GM19397 (cell line): ENCODE data around the gene KANSL1.
"Not testable (repeated sequence)": the region's sequence is repeated elsewhere in the genome, so short reads cannot be mapped to it uniquely, and the experiment has no call there.

ENCODE experiments used
- ATAC-seq: cut with Tn5 transposase; IDR thresholded peaks from one replicate; pipeline ENCODE4 v1.9.1; 2021; ENCODE audit warnings: mild to moderate bottlenecking, moderate library complexity; ENCODE audit not compliant: unreplicated experiment

Gene KANSL1

DNA sequence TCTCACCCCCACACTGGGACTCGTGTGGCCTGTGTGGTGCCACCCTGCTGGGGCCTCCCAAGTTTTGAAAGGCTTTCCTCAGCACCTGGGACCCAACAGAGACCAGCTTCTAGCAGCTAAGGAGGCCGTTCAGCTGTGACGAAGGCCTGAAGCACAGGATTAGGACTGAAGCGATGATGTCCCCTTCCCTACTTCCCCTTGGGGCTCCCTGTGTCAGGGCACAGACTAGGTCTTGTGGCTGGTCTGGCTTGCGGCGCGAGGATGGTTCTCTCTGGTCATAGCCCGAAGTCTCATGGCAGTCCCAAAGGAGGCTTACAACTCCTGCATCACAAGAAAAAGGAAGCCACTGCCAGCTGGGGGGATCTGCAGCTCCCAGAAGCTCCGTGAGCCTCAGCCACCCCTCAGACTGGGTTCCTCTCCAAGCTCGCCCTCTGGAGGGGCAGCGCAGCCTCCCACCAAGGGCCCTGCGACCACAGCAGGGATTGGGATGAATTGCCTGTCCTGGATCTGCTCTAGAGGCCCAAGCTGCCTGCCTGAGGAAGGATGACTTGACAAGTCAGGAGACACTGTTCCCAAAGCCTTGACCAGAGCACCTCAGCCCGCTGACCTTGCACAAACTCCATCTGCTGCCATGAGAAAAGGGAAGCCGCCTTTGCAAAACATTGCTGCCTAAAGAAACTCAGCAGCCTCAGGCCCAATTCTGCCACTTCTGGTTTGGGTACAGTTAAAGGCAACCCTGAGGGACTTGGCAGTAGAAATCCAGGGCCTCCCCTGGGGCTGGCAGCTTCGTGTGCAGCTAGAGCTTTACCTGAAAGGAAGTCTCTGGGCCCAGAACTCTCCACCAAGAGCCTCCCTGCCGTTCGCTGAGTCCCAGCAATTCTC, 166.8 kb downstream of the KANSL1 start:
- no peak for ATAC-seq

DNA sequence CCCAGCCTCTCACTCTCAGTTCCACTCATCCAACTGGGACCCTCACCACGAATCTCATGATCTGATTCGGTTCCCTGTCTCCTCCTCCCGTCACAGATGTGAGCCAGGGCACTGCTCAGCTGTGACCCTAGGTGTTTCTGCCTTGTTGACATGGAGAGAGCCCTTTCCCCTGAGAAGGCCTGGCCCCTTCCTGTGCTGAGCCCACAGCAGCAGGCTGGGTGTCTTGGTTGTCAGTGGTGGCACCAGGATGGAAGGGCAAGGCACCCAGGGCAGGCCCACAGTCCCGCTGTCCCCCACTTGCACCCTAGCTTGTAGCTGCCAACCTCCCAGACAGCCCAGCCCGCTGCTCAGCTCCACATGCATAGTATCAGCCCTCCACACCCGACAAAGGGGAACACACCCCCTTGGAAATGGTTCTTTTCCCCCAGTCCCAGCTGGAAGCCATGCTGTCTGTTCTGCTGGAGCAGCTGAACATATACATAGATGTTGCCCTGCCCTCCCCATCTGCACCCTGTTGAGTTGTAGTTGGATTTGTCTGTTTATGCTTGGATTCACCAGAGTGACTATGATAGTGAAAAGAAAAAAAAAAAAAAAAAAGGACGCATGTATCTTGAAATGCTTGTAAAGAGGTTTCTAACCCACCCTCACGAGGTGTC, 167.6 kb downstream of the KANSL1 start:
- ATAC-seq: no peak

DNA sequence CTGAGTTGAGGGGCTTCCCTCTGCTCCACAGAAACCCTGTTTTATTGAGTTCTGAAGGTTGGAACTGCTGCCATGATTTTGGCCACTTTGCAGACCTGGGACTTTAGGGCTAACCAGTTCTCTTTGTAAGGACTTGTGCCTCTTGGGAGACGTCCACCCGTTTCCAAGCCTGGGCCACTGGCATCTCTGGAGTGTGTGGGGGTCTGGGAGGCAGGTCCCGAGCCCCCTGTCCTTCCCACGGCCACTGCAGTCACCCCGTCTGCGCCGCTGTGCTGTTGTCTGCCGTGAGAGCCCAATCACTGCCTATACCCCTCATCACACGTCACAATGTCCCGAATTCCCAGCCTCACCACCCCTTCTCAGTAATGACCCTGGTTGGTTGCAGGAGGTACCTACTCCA, 168.2 kb downstream of the KANSL1 start:
- no peak for ATAC-seq

DNA sequence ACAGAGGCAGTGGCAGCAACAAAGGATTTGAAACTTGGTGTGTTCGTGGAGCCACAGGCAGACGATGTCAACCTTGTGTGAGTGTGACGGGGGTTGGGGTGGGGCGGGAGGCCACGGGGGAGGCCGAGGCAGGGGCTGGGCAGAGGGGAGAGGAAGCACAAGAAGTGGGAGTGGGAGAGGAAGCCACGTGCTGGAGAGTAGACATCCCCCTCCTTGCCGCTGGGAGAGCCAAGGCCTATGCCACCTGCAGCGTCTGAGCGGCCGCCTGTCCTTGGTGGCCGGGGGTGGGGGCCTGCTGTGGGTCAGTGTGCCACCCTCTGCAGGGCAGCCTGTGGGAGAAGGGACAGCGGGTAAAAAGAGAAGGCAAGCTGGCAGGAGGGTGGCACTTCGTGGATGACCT, 168.6 kb downstream of the KANSL1 start:
- no peak for ATAC-seq

DNA sequence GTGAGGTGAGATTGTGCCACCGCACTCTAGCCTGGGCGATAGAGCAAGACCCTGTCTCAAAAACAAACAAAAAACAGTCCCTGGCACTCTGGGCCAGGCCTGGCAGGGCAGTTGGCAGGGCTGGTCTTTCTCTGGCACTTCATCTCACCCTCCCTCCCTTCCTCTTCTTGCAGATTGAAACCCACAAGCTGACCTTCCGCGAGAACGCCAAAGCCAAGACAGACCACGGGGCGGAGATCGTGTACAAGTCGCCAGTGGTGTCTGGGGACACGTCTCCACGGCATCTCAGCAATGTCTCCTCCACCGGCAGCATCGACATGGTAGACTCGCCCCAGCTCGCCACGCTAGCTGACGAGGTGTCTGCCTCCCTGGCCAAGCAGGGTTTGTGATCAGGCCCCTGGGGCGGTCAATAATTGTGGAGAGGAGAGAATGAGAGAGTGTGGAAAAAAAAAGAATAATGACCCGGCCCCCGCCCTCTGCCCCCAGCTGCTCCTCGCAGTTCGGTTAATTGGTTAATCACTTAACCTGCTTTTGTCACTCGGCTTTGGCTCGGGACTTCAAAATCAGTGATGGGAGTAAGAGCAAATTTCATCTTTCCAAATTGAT, 169.3 kb downstream of the KANSL1 start:
- ATAC-seq: no peak

DNA sequence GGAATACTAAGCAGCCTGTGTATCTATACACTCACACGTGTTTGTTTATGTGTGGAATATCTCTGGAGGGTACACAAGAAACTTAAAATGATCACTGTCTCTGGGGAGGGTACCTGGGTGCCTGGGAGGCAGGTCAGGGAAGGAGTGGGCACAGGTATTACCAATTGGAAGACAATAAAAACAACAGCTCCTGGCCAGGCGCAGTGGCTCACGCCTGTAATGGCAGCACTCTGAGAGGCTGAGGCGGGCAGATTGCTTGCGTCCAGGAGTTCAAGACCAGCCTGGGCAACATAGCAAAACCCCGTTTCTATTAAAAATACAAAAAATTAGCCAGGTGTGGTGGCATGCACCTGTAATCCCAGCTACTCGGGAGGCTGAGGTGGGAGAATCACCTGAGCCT, 169.9 kb downstream of the KANSL1 start:
- not testable (repeated sequence) for ATAC-seq

DNA sequence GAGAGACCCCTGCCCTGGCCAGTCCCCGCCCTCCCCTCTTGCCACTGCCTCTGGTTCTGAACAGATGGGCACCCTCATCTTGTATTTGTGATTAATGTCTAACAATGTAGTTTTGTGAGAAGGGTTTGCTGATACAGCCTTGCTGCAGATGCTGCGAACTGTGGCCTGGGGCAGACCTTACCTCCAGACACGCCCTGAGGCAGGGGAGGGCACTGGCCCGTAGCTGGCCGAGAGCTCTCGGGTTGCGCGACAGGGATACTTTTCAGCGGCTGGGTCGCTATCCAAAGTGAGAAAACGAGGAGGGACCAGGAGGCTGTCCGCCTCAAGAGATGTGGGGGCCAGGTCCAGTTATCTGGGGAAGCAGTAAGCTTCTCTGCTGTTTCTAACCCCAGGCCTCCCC, 172.2 kb downstream of the KANSL1 start:
- ATAC-seq: no peak

DNA sequence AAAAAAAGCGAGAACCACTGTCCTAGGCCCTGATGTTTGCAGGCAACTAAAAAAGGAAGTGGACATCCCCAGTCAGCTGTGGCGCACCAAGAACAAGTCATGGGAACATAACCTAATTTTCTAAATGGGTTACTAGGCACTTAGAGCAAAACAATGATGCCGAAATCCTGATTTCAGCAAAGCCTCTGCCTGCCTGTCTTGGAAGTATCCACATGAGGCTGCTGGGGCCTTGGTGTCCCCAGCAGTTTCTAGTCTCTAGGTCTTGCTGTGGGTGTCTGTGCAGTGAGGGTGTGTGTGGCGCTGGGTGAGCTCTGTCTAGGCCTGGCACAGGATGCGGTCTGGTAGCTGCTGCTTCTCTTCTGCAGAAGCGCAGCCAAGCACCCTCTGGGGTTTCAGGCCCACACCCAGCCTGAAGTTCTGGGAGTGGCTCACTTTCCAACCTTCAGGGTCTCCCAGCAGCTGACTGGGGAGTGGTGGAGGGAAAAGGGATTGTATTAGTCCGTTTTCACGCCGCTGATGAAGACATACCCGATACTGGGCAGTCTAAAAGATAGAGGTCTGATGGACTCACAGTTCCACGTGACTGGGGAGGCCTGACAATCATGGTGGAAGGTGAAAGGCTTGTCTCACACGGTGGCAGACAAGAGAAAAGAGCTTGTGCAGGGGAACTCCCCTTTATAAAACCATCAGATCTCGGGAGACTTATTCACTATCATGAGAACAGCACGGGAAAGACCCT, 173.0 kb downstream of the KANSL1 start:
- peak; percentile 69 for ATAC-seq

DNA sequence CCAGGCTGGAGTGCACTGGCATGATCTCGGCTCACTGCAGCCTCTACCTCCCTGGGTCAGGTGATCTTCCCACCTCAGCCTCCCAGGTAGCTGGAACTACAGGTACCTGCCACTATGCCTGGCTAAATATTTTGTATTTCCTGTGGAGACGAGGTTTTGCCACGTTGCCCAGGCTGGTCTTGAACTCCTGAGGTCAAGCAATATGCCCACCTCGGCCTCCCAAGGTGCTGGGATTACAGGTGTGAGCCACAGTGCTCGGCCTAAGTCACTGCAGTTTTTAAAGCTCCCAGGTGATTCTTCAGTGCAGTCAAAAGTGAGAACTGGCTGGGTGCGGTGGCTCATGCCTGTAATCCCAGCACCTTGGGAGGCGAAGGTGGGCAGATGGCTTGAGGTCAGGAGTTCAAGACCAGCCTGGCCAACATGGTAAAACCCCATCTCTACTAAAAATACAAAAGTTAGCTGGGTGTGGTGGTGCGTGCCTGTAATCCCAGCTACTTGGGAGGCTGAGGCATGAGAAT, 173.8 kb downstream of the KANSL1 start:
- ATAC-seq: not testable (repeated sequence)

DNA sequence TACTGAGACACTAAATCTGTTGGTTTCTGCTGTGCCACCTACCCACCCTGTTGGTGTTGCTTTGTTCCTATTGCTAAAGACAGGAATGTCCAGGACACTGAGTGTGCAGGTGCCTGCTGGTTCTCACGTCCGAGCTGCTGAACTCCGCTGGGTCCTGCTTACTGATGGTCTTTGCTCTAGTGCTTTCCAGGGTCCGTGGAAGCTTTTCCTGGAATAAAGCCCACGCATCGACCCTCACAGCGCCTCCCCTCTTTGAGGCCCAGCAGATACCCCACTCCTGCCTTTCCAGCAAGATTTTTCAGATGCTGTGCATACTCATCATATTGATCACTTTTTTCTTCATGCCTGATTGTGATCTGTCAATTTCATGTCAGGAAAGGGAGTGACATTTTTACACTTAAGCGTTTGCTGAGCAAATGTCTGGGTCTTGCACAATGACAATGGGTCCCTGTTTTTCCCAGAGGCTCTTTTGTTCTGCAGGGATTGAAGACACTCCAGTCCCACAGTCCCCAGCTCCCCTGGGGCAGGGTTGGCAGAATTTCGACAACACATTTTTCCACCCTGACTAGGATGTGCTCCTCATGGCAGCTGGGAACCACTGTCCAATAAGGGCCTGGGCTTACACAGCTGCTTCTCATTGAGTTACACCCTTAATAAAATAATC, 179.6 kb downstream of the KANSL1 start:
- ATAC-seq: no peak

DNA sequence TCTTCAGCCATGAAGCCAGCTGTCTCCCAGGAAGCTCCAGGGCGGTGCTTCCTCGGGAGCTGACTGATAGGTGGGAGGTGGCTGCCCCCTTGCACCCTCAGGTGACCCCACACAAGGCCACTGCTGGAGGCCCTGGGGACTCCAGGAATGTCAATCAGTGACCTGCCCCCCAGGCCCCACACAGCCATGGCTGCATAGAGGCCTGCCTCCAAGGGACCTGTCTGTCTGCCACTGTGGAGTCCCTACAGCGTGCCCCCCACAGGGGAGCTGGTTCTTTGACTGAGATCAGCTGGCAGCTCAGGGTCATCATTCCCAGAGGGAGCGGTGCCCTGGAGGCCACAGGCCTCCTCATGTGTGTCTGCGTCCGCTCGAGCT, 180.1 kb downstream of the KANSL1 start:
- ATAC-seq: no peak

DNA sequence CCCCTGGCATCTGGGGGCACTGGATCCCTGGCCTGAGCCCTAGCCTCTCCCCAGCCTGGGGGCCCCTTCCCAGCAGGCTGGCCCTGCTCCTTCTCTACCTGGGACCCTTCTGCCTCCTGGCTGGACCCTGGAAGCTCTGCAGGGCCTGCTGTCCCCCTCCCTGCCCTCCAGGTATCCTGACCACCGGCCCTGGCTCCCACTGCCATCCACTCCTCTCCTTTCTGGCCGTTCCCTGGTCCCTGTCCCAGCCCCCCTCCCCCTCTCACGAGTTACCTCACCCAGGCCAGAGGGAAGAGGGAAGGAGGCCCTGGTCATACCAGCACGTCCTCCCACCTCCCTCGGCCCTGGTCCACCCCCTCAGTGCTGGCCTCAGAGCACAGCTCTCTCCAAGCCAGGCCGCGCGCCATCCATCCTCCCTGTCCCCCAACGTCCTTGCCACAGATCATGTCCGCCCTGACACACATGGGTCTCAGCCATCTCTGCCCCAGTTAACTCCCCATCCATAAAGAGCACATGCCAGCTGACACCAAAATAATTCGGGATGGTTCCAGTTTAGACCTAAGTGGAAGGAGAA, 180.6 kb downstream of the KANSL1 start:
- no peak for ATAC-seq

DNA sequence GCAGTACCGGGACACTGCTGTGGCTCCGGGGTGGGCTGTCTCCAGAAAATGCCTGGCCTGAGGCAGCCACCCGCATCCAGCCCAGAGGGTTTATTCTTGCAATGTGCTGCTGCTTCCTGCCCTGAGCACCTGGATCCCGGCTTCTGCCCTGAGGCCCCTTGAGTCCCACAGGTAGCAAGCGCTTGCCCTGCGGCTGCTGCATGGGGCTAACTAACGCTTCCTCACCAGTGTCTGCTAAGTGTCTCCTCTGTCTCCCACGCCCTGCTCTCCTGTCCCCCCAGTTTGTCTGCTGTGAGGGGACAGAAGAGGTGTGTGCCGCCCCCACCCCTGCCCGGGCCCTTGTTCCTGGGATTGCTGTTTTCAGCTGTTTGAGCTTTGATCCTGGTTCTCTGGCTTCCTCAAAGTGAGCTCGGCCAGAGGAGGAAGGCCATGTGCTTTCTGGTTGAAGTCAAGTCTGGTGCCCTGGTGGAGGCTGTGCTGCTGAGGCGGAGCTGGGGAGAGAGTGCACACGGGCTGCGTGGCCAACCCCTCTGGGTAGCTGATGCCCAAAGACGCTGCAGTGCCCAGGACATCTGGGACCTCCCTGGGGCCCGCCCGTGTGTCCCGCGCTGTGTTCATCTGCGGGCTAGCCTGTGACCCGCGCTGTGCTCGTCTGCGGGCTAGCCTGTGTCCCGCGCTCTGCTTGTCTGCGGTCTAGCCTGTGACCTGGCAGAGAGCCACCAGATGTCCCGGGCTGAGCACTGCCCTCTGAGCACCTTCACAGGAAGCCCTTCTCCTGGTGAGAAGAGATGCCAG, 181.3 kb downstream of the KANSL1 start:
- no peak for ATAC-seq

DNA sequence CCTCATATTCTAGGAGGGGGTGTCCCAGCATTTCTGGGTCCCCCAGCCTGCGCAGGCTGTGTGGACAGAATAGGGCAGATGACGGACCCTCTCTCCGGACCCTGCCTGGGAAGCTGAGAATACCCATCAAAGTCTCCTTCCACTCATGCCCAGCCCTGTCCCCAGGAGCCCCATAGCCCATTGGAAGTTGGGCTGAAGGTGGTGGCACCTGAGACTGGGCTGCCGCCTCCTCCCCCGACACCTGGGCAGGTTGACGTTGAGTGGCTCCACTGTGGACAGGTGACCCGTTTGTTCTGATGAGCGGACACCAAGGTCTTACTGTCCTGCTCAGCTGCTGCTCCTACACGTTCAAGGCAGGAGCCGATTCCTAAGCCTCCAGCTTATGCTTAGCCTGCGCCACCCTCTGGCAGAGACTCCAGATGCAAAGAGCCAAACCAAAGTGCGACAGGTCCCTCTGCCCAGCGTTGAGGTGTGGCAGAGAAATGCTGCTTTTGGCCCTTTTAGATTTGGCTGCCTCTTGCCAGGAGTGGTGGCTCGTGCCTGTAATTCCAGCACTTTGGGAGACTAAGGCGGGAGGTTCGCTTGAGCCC, 182.5 kb downstream of the KANSL1 start:
- ATAC-seq: no peak

DNA sequence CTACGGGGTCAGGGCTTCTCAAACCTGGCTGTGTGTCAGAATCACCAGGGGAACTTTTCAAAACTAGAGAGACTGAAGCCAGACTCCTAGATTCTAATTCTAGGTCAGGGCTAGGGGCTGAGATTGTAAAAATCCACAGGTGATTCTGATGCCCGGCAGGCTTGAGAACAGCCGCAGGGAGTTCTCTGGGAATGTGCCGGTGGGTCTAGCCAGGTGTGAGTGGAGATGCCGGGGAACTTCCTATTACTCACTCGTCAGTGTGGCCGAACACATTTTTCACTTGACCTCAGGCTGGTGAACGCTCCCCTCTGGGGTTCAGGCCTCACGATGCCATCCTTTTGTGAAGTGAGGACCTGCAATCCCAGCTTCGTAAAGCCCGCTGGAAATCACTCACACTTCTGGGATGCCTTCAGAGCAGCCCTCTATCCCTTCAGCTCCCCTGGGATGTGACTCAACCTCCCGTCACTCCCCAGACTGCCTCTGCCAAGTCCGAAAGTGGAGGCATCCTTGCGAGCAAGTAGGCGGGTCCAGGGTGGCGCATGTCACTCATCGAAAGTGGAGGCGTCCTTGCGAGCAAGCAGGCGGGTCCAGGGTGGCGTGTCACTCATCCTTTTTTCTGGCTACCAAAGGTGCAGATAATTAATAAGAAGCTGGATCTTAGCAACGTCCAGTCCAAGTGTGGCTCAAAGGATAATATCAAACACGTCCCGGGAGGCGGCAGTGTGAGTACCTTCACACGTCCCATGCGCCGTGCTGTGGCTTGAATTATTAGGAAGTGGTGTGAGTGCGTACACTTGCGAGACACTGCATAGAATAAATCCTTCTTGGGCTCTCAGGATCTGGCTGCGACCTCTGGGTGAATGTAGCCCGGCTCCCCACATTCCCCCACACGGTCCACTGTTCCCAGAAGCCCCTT, 183.3 kb downstream of the KANSL1 start:
- no peak for ATAC-seq

DNA sequence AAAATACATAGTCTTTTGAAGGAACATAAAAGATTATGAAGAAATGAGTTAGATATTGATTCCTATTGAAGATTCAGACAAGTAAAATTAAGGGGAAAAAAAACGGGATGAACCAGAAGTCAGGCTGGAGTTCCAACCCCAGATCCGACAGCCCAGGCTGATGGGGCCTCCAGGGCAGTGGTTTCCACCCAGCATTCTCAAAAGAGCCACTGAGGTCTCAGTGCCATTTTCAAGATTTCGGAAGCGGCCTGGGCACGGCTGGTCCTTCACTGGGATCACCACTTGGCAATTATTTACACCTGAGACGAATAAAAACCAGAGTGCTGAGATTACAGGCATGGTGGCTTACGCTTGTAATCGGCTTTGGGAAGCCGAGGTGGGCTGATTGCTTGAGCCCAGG, 184.6 kb downstream of the KANSL1 start:
- ATAC-seq: no peak

DNA sequence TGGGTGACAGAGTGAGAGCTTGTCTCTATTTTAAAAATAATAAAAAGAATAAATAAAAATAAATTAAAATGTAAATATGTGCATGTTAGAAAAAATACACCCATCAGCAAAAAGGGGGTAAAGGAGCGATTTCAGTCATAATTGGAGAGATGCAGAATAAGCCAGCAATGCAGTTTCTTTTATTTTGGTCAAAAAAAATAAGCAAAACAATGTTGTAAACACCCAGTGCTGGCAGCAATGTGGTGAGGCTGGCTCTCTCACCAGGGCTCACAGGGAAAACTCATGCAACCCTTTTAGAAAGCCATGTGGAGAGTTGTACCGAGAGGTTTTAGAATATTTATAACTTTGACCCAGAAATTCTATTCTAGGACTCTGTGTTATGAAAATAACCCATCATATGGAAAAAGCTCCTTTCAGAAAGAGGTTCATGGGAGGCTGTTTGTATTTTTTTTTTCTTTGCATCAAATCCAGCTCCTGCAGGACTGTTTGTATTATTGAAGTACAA, 185.7 kb downstream of the KANSL1 start:
- no peak for ATAC-seq

DNA sequence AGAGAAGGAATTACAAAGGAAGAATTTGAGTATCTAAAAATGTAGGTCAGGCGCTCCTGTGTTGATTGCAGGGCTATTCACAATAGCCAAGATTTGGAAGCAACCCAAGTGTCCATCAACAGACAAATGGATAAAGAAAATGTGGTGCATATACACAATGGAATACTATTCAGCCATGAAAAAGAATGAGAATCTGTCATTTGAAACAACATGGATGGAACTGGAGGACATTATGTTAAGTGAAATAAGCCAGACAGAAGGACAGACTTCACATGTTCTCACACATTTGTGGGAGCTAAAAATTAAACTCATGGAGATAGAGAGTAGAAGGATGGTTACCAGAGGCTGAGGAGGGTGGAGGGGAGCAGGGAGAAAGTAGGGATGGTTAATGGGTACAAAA, 187.1 kb downstream of the KANSL1 start:
- ATAC-seq: not testable (repeated sequence)
